ENCODE results near the gene SLC15A4. TPM values are rescaled to one million over a fixed set of nuclear protein-coding genes. Genes with fewer than 3 reads are reported as not detected.

The SLC15A4 gene
- total RNA-seq, 1 experiment from 2014 or later = 20.6 TPM

DNA sequence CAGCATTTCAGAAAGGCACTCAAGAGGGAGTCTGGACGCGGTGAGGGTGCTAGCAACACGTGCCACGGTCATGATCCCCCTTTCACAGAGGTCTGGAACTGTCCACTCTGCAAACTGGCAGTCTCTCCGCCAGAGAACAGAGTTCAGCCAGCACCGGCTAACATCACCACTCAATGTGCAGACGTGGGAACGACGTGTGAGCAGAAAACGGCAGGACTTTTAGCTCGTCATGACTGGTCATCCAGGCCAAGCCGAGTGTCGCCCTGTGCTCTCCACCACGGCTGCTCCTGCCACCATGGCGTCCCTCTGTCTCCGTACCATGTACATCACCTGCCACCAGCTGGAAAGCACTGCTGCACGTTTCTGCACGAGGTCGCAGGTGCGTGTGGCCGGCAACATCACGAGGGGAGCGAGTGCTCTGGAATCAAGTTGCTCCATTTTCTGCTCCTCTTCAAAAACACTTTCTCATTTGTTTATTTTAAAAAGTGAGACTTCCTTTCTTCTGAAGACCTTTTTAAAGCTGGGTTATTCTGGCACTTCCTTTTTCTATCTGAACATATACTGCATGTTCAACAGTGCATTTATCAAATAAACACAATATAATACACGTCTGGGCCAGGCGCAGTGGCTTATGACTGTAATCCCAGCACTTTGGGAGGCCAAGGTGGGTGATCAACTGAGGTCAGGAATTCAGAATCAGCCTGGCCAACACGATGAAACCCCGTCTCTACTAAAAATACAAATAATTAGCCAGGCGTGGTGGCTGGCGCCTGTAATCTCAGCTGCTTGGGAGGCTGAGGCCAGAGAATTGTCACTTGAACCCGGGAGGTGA, 28.0 kb downstream of the SLC15A4 start:
- Histone ChIP-seq H3K79me2 (ENCODE audit: insufficient read depth, low read length) (no peaks in the 10 kb centered on the region), H3K9me2 (ENCODE audit: insufficient read depth) (no peaks in the 10 kb centered on the region), H3K27me3 (ENCODE audit: insufficient read depth, low read length) (no peaks in the 10 kb centered on the region), H3K36me3 (ENCODE audit: control insufficient read depth in 1 of 2, insufficient read depth in 2 of 2, low read length in 2 of 2) (peaks cover 24 to 28% of the 10 kb centered on the region in 2 experiments), H2AFZ (ENCODE audit: low read depth, low read length, poor library complexity, severe bottlenecking) (no peak overlapping the region), H3K9me3 (ENCODE audit: control insufficient read depth in 1 of 2, insufficient read depth in 1 of 2, low read depth in 1 of 2, low read length in 2 of 2) (no peaks in the 10 kb centered on the region), H3K4me3 (replicated peaks in 1 of 2; ENCODE audit: low read depth in 1 of 2, low read length in 2 of 2) (no peak overlapping the region), H3K4me2 (ENCODE audit: low read length) (no peak overlapping the region), H3K9ac (ENCODE audit: low read length) (no peak overlapping the region), H4K20me1 (ENCODE audit: insufficient read depth) (no peaks in the 10 kb centered on the region), H3K4me1 (ENCODE audit: control insufficient read depth in 1 of 2, insufficient read depth in 2 of 2, low read length in 2 of 2) (no peaks in the 10 kb centered on the region), H3K27ac (ENCODE audit: low read depth, low read length) (no peak overlapping the region)
- TF ChIP-seq POLR2A (IDR thresholded peaks at IDR 0.05; ENCODE audit: borderline replicate concordance, extremely low read depth, insufficient read depth, insufficient read length) (no peak), JUND (IDR thresholded peaks at IDR 0.05) (no peak), TCF7L2 (IDR thresholded peaks at IDR 0.05; ENCODE audit: borderline replicate concordance, extremely low read depth, insufficient read depth, insufficient read length) (no peak)
- TF ChIP-seq, protein P1, sequence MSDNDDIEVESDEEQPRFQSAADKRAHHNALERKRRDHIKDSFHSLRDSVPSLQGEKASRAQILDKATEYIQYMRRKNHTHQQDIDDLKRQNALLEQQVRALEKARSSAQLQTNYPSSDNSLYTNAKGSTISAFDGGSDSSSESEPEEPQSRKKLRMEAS (IDR thresholded peaks at IDR 0.05) = no peak
- ChIA-PET POLR2A (no interaction called here), CTCF (no interaction called here), RAD21 (ENCODE audit: low non-redundant PET in 1 of 2, low total read pairs in 2 of 2, uncharacterized antibody in 2 of 2, unreplicated experiment in 2 of 2) (no interaction called here)
- intact Hi-C loops (cut with micrococcal nuclease) = no loop called here
- no peak for DNase-seq (ENCODE audit: low read depth, low spot score)
- BruUV-seq (replicated peaks) = no TSS peak
- ATAC-seq = no peak

DNA sequence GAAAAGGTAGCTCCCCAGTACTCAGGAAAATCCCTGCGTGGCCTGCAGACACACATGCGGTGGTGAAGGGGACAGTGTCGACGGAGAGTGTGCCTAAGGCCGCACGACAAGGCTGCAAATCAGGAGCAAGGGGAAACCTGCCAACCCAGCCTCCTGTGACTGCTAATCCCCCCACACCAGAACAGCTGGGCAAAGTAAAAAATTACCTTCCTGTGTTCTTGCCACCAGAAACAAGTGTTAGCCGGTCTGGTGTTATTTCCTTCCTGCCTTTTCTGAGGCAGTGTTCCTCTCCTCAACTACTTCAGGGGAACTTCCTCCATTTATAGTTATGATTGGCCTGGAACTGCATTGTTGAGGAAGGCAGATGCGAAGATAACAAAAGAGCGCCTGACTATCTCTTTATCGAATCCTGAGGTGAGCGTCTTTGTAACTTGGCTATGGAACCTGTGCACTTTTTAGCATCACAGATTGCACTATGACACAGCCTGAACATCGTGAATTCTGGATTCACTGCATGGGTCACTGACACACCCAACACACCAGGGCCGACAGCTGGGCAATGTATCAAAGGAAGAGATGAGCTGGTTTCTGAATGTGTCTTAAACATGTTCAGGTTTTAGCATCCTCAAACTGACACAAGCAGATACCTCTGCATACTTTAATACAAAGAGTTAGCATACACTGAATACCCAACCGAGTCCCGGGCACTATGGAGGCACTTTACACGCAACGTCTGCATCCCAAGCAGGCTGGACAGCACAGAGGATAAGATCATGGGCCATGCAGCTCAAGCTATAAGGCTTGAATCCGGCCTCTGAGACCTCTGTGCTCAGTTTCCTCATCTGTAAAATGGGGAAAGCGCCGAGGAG, 28.9 kb downstream of the SLC15A4 start:
- Histone ChIP-seq H3K27me3 (ENCODE audit: insufficient read depth, low read length) (no peaks in the 10 kb centered on the region), H3K79me2 (ENCODE audit: insufficient read depth, low read length) (no peaks in the 10 kb centered on the region), H3K4me1 (ENCODE audit: control insufficient read depth in 1 of 2, insufficient read depth in 2 of 2, low read length in 2 of 2) (no peaks in the 10 kb centered on the region), H4K20me1 (ENCODE audit: insufficient read depth) (no peaks in the 10 kb centered on the region), H3K9me2 (ENCODE audit: insufficient read depth) (no peaks in the 10 kb centered on the region), H3K4me2 (ENCODE audit: low read length) (no peak overlapping the region), H2AFZ (ENCODE audit: low read depth, low read length, poor library complexity, severe bottlenecking) (no peak overlapping the region), H3K9me3 (ENCODE audit: control insufficient read depth in 1 of 2, insufficient read depth in 1 of 2, low read depth in 1 of 2, low read length in 2 of 2) (no peaks in the 10 kb centered on the region), H3K9ac (ENCODE audit: low read length) (no peak overlapping the region), H3K4me3 (replicated peaks in 1 of 2; ENCODE audit: low read depth in 1 of 2, low read length in 2 of 2) (no peak overlapping the region), H3K27ac (ENCODE audit: low read depth, low read length) (no peak overlapping the region), H3K36me3 (ENCODE audit: control insufficient read depth in 1 of 2, insufficient read depth in 2 of 2, low read length in 2 of 2) (peaks cover 21 to 24% of the 10 kb centered on the region in 2 experiments; a peak in 3 of 4 replicates)
- BruUV-seq (replicated peaks) = no TSS peak
- no peak for TF ChIP-seq ZFX (IDR thresholded peaks at IDR 0.05)
- no peak for TF ChIP-seq SRF (IDR thresholded peaks at IDR 0.05; ENCODE audit: low read depth)
- TF ChIP-seq FOSL1 (IDR thresholded peaks at IDR 0.05; ENCODE audit: low read depth) = no peak
- TF ChIP-seq YY1 (IDR thresholded peaks at IDR 0.05; ENCODE audit: extremely low read depth, insufficient replicate concordance, low read depth, low read length) = no peak
- TF ChIP-seq ZNF274 (IDR thresholded peaks at IDR 0.05; ENCODE audit: low read depth, low read length) = no peak
- no peak for TF ChIP-seq CEBPB (IDR thresholded peaks at IDR 0.05; ENCODE audit: low read depth)
- CTCF ChIA-PET = no interaction called here
- RAD21 ChIA-PET (ENCODE audit: low non-redundant PET in 1 of 2, low total read pairs in 2 of 2, uncharacterized antibody in 2 of 2, unreplicated experiment in 2 of 2) = no interaction called here
- POLR2A ChIA-PET = no interaction called here
- intact Hi-C loops (cut with micrococcal nuclease) = no loop called here
- no peak for ATAC-seq
- no peak for DNase-seq (ENCODE audit: low read depth, low spot score)
